Measurements from ENCODE around the gene LGALS7B.
"Not testable (repeated sequence)": the region's sequence is repeated elsewhere in the genome, so short reads cannot be mapped to it uniquely, and the experiment has no call there.

The LGALS7B gene

GRCh38 chr19:38786572-38787265 lies 2.3 kb upstream of the LGALS7B start:
- H3K4me3 ChIP-seq (ENCODE audit: low read depth, low read length): no peak overlapping the region
- TF ChIP-seq, protein P1, sequence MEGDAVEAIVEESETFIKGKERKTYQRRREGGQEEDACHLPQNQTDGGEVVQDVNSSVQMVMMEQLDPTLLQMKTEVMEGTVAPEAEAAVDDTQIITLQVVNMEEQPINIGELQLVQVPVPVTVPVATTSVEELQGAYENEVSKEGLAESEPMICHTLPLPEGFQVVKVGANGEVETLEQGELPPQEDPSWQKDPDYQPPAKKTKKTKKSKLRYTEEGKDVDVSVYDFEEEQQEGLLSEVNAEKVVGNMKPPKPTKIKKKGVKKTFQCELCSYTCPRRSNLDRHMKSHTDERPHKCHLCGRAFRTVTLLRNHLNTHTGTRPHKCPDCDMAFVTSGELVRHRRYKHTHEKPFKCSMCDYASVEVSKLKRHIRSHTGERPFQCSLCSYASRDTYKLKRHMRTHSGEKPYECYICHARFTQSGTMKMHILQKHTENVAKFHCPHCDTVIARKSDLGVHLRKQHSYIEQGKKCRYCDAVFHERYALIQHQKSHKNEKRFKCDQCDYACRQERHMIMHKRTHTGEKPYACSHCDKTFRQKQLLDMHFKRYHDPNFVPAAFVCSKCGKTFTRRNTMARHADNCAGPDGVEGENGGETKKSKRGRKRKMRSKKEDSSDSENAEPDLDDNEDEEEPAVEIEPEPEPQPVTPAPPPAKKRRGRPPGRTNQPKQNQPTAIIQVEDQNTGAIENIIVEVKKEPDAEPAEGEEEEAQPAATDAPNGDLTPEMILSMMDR (IDR thresholded peaks at IDR 0.05; ENCODE audit: control insufficient read depth, extremely low read depth, insufficient read depth): no peak
- DNase-seq (ENCODE audit: low read depth): no peak

DNA sequence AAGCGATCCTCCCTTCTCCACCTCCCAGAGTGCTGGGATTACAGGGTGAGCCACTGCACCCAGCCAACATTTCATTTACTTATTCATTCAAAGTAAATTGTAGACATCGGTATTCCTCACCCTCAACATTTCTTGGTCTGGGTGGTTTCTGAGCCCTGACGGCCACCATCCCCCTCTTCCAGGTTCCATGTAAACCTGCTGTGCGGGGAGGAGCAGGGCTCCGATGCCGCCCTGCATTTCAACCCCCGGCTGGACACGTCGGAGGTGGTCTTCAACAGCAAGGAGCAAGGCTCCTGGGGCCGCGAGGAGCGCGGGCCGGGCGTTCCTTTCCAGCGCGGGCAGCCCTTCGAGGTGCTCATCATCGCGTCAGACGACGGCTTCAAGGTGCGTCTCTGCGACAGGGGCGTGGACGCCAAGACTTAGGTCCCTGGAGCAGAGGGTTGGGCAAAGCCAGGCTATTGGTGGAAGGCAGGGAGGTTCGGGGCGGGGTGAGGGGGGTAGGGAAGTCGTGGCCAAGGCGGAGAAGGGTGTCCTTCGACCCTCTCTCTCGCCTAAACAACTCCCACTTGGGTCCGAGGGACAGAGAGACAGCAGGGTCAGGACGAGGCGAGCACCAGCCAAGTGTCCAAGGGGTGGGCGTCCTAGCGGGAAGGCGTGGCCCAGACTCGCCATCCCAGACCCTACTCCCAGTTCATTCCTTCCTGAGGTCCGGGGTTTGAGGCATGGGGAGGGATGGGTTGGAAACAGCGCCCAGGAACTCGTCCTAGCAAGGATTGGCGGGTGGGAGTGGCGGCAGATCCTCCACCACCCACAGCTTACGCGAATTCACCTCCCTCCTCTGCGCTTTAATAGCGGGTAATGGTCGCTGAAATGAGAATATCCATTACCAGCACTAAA lies 1.8 kb downstream of the LGALS7B start:
- DNase-seq (ENCODE audit: low read depth); H3K4me3 ChIP-seq (ENCODE audit: low read depth, low read length): not testable (repeated sequence)

DNA sequence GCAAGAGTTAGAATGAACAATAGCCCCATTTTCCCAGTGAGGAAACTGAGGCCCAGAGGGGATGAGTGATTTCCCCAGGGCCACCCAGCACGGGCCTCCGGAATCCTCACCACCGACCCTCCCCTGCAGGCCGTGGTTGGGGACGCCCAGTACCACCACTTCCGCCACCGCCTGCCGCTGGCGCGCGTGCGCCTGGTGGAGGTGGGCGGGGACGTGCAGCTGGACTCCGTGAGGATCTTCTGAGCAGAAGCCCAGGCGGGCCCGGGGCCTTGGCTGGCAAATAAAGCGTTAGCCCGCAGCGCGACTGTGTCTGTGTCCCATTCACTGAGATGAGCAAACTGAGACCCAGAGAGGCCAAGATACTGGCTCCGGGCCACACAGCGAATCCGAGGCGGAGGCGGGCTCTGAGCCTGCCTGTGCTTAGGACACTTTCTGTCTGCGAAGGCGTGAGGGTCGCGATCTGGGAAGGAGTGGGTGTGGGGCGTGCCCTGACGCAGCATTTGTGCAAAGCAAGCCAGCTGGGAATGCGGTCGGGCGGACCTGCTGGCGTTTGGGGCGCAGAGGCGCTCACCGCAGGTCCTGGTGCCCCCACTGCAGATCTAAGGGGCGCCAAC lies 2.6 kb downstream of the LGALS7B start:
- H3K4me3 ChIP-seq (ENCODE audit: low read depth, low read length); DNase-seq (ENCODE audit: low read depth): not testable (repeated sequence)

GRCh38 chr19:38792250-38793111 lies 3.5 kb downstream of the LGALS7B start:
- TF ChIP-seq, protein P1 (IDR thresholded peaks at IDR 0.05; ENCODE audit: control insufficient read depth, extremely low read depth, insufficient read depth): no peak
- no peak overlapping the region for H3K4me3 ChIP-seq (ENCODE audit: low read depth, low read length)
- DNase-seq (ENCODE audit: low read depth): no peak

- DNase-seq (ENCODE audit: low read depth): no peak
- TF ChIP-seq, protein P1 (IDR thresholded peaks at IDR 0.05; ENCODE audit: control insufficient read depth, extremely low read depth, insufficient read depth): no peak
- H3K4me3 ChIP-seq (ENCODE audit: low read depth, low read length): no peak overlapping the region
These were observed 4.2 kb downstream of the LGALS7B start for GRCh38 chr19:38793177-38793576.

- H3K4me3 ChIP-seq (ENCODE audit: low read depth, low read length): no peak overlapping the region
- DNase-seq (ENCODE audit: low read depth): no peak
- TF ChIP-seq, protein P1 (IDR thresholded peaks at IDR 0.05; ENCODE audit: control insufficient read depth, extremely low read depth, insufficient read depth): no peak
These were observed 4.7 kb downstream of the LGALS7B start for GRCh38 chr19:38793671-38794070.

DNA sequence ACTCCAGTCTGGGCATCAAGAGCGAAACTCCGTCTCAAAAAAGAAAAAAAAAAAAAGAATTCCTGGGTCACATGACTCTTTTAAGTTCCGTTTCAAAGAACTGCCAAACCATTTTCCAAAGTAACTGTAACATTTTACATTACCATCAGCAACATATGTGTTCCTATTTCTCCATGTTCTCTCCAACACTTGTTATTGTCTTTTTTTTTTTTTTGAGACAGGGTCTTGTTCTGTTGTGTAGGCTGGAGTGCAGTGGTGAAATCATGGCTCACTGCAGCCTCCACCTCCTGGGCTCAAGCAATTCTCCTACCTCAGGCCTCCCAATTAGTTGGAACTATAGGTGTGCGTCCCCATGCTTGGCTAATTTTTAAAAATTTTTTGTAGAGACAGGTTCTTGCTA lies 6.5 kb downstream of the LGALS7B start:
- no peak for DNase-seq (ENCODE audit: low read depth)
- H3K4me3 ChIP-seq (ENCODE audit: low read depth, low read length): no peak overlapping the region
- TF ChIP-seq, protein P1 (IDR thresholded peaks at IDR 0.05; ENCODE audit: control insufficient read depth, extremely low read depth, insufficient read depth): no peak

Measured in LNCaP clone FGC (cell line).